GM21381 (cell line): ENCODE measurements around the gene ASXL2.
"Not testable (repeated sequence)": the region's sequence is repeated elsewhere in the genome, so short reads cannot be mapped to it uniquely, and the experiment has no call there.

Source experiments
- ATAC-seq: cut with Tn5 transposase; IDR thresholded peaks from one replicate; pipeline ENCODE4 v1.9.1; 2021; ENCODE audit warnings: mild to moderate bottlenecking, moderate library complexity; ENCODE audit not compliant: unreplicated experiment

ASXL2 gene

GRCh38 chr2:25894135-25894830, 16.0 kb upstream of the ASXL2 start:
- ATAC-seq: no peak

DNA sequence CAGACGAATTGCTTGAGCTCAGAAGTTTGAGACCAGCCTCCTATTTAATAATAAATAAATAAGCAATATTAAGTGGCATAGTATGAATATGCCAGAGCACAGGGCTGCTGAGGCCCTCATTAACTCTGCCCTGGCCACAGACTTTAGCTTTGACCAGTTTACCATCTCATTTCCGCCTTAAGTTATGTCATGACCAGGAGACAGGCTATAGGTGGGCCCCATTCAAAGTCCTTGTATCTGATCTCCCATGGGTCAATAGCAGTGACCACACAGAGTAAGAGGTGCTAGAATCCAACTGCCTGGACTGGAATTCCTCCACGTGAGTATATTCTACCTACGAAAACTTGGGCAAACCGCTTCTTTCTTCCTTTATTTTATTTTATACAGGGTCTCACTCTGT, 13.4 kb upstream of the ASXL2 start:
- ATAC-seq: no peak

DNA sequence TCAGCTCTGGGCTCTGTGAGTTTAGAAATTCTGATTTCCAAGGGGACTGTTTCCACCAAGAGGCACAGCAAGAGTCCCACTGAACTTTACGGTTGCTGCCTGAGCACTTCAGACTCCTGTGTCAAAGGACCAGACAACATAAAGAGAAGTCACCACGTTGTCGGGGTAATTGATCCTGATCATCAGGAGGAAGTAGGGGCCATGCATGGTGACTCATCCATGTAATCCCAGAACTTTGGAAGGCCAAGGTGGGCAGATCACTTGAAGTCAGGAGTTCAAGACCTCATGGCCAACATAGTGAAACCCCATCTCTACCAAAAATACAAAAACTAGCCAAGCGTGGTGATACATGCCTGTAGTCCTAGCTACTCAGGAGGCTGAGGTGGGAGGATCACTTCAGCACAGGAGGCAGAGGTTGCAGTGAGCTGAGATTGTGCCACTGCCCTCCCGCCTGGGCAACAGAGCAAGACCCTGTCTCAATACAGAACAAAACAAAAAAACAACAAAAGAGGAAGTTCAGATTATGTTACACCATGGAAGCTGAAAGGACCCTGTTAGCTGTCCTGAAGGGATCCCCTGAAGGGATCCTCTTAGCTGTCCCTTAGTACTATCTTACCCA, 9.4 kb upstream of the ASXL2 start:
- ATAC-seq: no peak

- no peak for ATAC-seq
These were observed 7.6 kb upstream of the ASXL2 start for GRCh38 chr2:25885933-25886332.

DNA sequence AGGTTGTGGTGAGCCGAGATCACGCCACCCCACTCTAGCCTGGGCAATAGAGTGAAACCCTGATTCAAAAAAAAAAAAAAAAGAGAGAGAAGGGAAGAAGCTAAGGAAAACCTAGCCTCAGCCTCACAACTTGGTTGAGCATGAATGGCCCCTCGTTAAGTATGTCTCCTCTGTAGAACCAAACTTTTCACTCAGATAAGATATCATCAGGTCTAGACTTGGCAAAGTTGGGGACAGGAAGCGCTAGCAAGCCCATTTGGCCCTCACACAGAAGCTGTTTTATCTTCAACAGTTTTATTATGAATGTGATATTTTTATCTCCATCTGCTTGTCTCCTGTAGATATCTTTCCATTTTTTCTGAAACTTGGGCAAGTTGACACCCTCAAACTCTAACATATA, 3.5 kb upstream of the ASXL2 start:
- ATAC-seq: no peak

DNA sequence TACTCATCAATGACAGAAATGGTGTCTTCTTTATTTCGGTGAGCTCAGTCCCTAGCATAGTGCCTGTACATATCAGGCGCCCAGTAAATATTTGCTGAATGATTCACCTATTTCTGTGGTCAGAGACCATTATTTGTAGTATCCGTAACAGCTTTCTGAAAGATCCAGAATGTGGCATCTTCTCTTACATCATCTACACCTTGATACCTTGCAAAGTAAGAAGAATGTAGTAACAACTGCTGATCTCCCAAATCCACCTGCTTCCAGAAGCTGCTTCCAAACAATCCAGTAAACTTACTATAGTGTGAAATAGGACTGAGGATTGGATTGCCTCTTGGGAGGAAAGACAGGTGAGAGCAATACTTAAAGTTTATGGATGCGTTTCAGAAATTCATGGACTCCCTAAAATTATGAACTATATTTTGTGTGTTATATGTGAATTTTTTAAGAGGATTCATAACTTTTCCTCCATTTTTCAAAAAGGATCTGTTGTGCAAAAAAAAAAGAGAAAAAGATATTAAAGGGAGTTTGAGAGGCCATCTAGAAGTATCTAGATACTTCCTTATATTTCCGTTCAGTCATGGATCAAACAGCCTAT, 945 bp upstream of the ASXL2 start:
- ATAC-seq: no peak

DNA sequence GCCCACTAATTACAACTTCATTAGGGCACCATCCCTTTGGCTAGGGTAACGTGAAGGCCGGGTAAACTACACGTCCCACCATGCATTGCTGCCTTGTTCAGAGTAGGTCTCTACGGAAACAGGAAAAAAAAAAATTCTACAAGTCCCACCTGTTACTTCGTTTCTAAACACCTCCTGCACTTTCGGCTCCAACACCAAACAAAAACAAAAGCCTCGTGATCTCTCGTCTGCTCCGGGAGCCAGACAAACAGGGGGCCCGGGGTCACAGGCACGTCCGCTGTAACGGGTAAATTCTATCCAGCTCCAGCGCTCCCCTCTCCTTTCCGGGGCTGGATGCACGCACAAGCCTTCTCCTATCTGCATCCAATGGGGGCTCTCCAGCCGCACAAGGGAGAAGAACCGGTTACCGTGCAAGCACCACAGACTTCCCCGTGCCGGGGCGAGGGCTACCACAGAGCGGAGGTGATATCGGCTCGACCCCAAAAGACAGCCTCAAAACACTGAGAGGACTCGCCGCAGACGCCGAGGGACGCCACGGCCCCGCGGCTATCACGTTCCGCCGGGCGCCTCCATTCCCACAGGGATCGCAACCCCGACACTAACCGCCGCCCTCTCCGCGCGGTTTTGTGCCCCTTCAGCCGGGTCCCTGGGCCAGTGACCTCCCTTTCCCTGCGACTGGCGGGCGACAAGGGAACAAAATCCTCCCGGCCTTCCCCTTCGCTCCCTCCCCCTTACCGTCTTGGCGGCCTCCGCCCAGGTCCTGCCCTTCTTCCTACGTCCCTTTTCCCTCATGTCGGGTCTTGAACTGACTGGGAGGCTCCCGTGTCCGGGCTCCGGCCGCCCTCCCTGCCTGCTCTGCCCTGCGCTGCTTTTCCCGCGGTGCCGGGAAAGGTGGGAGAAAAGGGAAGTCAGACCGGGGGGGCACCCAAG, 591 bp downstream of the ASXL2 start:
- peak; percentile 44 for ATAC-seq

DNA sequence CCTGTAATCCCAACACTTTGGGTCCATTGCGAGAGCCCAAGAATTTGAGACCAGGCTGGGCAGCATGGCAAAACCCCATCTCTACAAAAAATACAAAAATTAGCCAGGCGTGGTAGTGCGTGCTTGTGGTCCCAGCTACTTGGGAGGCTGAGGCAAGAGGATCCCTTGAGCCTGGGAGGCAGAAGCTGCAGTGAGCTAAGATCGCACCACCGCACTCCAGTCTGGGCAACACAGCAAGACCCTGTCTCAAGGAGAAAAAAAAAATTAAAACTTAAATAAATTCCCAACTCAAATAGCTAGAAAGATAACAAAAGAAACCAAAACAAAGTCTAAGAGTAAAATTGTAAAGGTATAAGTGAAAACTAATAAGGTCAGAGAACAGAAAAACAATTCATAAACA, 6.2 kb downstream of the ASXL2 start:
- no peak for ATAC-seq

DNA sequence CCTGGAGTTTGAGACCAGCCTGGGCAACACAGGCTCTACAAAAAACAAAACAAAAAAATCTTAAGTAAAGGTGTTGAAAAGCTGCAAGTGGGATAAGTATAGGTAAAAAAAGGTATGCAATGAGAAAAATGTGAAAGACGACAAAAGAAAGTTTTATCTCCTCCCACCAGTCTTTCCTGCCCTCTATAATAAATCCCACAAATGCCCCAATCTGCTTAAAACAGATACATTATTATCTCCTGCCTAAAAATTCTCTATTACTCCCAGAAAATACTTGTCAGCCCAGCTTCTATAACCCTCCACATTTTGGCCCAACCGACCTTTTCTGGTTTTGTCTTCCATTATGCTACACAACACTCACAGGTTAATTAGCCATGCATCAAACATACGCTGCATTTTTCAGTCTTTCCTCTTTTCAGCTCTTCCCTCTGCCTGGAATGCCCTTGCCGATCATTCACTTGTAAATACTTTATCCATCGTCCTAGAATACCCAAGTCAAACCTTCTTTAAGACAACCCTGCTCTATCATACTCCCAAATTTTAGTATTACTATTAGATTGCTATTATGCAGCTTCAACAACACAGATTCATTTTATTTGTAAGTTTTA, 10.8 kb downstream of the ASXL2 start:
- ATAC-seq: no peak

- ATAC-seq: no peak
These were observed 21.9 kb downstream of the ASXL2 start for GRCh38 chr2:25856377-25856776.

DNA sequence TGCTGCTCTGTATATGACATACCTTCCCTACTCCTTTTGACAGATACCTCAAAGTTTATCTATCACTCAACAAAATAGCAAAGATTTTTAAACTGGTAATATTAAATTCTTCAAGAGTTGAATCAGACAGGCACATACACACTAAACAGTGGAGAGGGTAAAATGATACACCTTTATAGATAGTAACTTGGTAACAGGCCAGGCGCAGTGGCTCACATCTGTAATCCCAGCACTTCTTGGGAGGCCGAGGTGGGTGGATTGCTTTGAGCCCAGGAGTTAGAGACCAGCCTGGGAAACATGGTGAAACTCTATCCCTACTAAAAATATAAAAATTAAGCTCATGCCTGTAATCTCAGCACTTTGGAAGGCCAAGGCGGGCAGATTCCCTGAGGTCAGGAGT, 23.2 kb downstream of the ASXL2 start:
- no peak for ATAC-seq

DNA sequence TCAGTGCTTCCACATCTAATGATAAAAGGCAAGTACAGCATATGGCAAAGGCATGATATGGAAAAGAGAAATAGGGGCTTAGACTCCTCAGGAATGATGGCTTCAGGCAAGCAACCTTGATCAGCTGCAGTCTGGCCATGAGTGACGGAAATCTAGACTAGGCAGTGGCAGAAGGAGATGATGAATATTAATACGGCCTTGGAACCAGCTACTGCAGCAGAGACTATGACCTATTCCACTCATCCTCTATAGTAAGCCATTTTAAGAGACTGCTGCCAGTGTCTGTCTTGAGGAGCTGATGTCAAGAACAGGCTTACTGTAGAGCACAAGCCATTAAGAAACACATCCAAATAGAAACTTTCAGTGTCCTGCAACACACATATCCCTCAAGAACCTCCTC, 23.7 kb downstream of the ASXL2 start:
- no peak for ATAC-seq

- ATAC-seq: no peak
These were observed 25.1 kb downstream of the ASXL2 start for GRCh38 chr2:25853038-25853638.

- peak; percentile 78 for ATAC-seq
These were observed 26.4 kb downstream of the ASXL2 start for GRCh38 chr2:25851740-25852503.

DNA sequence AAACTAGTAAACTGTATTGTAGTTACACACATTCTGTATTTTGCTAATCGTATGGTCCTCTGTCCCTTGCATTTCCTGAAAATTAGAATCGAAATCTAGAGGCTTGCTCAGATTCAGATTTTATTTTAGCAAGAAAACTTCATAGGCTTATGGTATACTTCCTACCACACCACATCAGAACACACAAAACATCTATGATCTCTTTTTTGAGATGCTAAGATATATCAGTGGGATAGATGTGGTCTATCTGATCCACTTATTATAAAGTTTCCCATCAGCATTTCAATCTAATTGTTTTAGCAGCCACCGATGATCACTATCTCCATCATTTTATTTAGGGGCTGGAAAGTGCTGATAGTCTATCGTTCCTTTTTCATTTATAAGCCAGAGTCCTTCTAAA, 27.9 kb downstream of the ASXL2 start:
- ATAC-seq: not testable (repeated sequence)

DNA sequence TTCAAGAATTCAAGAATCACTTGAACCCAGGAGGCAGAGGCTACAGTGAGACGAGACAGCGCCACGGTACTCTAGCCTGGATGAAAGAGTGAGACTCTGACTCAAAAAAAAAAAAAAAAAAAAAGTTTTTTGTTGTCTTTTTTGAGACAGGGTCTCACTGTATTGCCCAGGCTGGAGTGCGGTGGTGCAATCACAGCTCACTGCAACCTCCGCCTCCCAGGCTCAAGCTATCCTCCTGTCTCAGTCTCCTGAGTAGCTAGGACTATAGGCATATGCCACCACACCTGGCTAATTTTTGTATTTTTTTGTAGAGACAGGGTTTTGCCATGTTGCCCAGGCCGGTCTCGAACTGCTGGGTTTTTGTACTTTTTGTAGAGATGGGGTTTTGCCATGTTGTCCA, 28.9 kb downstream of the ASXL2 start:
- not testable (repeated sequence) for ATAC-seq

DNA sequence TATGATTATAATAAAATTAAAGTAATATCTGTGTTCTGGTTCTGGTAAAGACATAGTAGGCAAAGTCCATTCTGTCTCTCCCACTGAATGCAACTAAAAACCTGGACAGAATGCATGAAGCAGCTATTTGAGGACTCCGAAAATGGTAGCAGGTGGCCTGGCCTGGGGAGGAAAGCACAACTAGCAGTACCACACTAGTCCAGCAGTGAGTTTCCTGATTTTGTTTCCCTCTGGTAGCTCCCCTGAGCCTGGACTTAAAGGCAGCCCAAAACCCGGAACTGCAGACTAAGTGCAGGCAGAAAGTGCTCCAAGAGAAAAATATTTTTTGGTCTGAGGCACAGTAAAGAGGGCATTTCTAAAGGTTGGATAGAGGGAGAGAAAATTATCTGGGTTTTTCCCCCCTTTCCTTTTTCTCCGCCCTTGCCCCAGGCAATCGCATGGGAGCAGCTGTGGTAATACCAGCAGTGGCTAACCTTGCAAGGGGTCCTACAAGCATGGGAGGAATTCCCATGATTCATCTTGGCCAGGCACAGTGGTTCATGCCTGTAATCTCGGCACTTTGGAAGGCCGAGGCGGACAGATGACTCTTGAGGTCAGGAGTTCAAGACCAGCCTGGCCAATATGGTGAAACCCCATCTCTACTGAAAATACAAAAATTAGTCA, 32.3 kb downstream of the ASXL2 start:
- no peak for ATAC-seq

DNA sequence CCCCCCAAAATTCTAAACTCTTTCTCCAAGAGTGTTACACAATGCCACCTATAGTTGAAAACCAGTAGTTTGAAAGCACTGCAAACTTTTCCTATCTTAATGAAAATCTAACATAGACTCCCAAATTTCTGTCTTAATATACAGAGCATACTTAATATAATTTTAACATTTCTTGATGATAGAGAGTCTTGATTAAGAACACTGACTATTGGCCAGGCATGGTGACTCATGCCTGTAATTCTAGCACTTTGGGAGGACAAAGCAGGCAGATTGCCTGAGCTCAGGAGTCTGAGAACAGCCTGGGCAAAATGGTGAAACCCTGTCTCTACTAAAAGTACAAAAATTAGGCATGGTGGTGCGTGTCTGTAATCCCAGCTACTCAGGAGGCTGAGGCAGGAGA, 34.2 kb downstream of the ASXL2 start:
- ATAC-seq: no peak

GRCh38 chr2:25842155-25842554, 36.1 kb downstream of the ASXL2 start:
- ATAC-seq: no peak
